ENCODE data around the gene PARM1.

Gene PARM1

DNA sequence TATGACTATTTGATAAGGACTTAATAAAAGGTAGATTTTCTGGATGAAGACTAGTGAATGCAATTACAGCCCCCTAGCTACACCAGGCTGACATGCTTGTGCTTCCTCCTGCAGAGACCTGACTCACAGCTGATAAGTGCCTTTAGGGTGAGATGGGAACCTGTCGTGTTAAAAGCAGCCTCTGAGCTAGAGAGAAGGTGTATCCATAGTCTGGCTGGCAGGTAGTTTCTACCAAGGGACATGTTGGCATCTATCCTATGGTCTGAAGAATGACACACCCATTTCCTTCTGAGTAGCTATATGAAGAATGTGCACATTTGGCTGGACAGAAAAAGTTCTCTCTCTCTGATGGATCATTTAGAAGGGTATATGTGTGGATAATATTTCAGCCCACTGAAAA is 64.1 kb downstream of the PARM1 start:
- DNase-seq: no peak

DNA sequence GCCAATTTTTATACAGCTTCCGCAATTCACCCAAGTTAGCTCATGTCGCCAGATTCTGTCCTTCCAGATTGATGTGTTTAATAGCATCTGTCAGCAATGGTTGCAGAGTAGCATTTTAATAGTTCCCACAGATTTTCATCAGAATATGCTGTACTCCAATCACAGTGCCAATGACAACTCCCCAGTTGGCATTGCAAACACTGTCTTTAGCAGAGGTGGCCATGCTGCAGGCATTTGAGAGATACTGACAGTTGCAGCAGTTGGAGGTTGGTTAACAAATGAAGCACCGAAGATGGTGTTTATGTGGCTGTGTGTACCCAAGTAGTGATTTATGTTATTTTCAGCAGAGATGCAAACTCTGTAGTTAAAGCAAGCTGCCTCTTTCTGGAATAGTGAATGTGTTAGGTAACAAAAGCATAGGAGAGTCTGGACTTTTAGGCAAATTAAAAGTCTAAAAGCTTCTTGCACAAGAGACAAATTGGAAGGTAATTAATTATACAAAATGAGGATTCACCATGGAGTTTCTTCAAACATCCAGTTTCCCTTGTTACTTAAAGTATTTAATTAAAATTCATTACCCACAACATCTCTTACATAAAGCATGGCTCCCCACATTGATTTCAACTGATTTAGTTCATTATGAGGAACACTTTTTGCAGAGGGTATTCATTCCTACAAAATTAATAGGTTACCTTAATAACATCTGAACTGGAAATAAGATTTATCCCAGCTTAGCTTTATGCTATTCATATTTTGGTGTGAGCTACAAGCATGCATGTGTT is 65.2 kb downstream of the PARM1 start:
- no peak for DNase-seq

DNA sequence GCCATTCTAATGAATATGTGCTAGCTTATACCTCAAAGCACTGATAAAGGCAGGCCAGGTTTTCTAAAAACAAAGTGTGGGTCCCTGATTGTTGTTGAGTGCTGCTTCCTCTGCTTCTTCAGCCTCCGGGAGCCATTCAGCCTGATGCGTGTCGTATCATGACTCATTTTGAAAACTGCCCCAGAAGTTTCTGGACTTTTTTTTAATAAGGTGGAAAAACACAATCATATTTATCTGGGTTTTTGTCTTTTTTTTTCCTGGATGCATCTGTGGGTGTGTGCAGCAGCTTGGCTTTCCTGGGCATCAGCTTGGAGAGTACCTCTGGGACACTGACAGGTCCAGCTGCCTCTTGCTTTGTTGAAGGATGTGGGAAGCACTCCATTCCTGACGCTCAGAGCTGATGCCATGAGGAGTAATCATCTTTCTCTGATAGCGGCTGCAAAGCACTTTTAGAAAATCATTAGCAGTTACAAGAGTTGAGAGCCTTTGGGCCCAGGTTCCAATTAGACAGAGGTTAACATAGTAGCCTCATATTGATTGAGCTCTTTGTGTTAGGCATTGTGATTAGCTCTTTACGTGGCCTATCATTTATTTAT is 66.9 kb downstream of the PARM1 start:
- DNase-seq: no peak

DNA sequence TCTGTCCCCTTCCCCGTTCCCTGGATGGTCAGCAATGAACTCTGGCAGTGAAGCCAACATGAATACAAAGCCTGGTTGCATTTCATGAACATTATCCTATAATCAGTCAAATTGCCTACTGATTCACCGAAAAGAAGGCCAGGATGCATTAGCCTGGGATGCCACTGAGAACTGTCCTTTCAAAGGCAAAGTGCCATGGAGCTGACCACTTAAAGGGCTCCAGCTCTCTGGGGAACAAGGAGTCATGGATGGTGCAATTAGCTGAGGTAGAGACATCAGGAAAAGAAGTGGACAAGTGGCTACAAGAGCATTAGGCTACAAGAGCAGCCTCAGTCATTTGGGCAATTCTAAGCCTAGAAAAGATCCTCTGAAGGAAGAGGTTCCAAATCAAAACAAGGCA is 69.0 kb downstream of the PARM1 start:
- no peak for DNase-seq

DNA sequence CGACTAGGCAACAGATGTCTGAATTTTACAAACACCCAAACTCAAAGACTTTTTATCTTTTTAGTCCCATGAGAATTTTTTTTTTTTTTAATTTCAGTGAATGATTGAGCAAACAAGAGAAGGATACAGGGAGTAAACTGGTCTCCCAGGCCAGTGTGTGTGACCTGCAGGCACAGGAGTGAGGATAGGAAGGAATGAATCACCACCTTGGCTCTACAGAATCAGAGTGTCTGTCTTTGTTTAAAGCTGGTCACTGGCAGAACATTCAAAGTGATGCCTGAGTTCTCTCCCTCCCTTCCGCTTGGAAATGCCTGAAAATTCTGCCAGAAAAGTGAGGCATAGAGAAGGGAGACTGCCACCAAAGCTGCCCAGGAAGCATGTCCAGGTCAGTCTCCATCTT is 69.5 kb downstream of the PARM1 start:
- DNase-seq: no peak

DNA sequence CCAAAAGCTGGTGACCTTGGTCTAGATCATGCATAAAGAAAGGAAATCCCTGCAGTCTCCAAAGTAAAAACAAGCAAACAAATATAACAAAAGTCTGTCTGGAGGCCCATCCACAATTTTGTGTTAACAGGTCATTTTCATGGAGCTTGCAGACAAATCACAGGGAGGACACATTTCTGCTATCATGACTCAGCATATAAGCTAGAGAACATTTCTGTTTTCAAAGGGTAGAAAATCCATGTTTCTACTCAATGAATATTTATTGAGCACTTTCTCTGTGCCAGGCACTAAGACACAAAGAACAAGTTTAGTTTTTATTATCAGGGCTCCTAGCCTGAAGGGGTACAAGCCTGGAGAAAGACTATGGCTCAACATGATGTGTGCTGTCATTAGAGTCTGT is 71.1 kb downstream of the PARM1 start:
- DNase-seq: no peak

DNA sequence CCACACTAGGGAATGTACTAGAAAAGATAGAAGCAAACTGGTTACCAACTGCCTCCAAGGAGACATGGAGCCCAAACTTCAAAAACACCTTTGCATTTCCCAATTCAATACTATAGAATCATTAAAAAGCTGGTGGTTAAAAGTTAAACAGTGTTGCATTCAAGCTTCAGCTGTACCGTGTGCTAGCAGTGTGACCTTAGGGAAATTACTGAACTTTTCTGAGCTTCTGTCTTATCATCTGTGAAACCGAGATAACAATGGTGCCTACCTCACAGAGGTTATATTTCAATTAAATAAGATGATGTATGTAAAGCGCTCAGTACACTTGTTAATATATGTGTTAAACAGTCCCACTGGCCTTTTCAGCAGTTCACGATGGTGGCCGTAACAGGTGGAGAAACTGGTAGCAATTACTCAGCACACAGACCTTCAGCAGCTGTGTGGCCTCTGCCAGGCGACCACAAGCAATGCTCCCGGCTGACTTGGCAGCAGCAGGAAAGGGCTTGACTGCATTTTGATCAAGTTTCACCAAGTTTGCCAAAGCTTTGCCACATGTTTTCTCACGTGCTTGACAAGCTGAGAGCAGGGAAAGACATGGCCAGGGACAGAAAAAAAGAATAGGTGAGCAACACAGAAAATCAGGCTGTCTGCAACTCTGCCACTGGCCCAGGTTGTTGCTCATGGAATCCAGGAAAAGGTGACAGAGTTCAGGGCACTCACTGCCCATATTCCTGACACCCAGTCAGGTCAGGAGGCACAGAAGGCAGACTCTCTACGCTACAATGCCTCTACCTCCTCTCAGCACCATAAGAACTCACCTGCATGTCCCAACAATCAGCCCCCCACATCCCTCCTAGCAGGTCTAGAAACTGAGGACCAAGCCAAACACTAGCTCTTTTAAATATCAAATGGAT is 72.1 kb downstream of the PARM1 start:
- no peak for DNase-seq

DNA sequence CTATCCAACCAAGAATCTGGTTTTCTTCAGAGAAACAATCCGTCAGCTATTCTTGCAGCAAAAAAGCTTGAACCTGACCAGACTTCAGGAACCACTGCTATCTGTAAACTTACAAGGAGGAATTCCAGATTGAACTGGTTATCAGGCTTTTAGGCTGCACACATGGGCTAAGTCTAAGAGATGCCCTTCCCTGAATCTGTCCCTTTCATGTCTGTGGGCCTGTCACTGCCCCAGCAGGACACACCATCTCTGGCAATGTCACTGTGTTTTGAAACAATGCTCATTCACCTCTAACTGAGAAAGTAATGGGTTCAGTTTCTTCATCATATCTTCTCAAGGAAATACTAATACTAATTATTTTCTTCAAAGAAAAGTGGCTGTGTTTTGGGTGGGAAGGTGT is 72.8 kb downstream of the PARM1 start:
- no peak for DNase-seq

DNA sequence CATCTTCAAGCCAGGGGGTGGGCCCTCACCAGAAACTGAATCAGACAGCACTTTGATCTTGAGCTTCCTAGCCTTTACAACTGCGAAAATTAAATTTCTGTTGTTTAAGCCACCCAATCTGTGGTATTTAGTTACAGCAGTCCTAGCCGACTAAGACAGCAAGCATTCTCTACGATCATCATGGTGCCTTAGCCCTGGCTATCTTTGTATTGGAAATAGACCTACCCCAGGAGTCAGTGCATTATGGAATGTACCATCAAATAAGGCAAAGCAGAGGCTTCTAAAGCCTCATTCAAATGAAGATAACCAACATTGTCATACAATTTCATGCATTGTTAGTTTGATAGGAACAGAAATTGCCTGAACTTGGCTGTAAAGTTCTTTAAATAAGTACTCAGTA is 75.0 kb downstream of the PARM1 start:
- DNase-seq: no peak

DNA sequence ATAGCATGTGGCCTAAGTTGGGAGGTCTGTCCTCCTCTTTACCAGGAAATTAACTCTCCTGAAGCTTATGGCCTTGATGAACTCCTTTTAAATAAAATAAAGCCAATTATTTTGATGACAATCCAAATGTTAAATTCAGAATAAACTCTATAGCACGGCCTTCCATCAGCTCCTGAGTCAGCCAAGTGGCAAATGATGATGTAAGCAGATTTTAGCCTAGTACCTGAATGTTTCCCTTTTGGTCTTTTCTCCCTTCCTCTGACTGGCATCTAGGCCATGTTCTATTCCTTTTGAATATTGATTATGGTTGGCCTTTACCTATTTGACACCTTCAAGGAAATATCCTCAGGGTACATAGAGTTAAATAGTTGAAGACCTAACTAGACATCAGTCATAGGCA is 76.2 kb downstream of the PARM1 start:
- no peak for DNase-seq

DNA sequence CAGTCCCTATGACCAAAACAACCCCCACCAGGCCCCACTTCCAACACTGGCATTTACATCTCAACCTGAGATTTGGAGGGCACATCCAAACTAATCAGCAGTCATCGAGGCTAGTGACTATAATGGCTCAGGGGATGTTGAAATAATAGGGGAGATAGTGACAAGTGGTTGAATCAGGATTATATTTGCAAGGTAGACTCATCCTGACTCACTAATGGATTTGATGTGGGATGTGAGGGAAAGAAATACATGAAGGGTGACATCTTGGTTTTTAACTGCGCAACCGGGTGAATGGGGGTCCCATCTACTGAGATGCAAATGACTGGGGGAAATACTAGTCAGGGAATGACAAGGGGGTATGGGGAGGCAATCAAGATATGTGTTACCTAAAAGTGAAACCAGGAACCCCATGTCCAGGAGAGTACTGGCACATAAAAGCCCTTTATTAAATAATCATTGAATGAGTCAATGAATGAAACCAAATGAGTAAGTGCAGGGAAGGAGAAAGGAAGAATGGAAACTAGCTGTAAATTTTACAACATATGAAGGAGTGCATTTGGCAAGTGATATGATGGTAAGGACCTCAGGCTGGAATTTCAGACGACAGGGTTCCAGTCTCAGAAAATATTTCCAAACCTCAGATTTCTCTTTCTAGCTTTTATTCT is 78.3 kb downstream of the PARM1 start:
- DNase-seq: no peak

DNA sequence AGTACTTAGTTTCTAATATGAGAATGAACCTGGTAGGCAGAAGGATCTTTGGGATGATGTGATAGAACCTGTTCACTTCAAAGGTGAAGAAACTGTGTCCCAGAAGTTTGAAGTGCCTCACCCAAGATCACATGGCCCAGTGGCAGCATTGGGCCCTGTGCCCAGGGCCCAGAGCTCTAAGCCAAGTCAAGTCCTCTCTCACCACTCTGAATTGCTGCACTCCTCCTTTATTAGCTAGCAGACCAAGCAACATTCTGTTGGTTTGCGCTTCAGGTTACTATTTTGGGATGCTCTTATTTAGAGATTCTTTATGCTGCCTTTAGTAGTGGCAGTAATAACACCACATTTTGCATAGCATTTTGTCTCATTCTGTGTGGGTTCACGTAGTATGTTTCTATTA is 82.7 kb downstream of the PARM1 start:
- DNase-seq: no peak

DNA sequence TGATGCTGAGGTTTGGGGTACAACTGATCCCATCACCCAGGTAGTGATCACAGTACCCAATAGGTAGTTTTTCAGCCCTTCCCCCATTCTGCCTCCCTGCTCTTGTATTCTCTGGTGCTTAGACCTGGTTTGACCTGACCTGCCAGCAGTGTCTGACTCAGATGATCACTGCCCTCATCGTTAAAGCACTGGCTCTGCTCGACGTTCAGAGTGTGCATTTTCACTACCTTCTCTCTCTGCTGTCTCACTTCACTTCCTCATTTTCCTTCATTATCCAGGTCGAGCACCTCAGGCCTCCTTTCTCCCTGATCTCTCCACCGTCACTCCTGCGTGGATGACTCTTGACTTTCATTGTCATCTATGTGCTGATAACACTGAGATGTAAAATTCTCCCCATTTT is 83.6 kb downstream of the PARM1 start:
- DNase-seq: no peak

DNA sequence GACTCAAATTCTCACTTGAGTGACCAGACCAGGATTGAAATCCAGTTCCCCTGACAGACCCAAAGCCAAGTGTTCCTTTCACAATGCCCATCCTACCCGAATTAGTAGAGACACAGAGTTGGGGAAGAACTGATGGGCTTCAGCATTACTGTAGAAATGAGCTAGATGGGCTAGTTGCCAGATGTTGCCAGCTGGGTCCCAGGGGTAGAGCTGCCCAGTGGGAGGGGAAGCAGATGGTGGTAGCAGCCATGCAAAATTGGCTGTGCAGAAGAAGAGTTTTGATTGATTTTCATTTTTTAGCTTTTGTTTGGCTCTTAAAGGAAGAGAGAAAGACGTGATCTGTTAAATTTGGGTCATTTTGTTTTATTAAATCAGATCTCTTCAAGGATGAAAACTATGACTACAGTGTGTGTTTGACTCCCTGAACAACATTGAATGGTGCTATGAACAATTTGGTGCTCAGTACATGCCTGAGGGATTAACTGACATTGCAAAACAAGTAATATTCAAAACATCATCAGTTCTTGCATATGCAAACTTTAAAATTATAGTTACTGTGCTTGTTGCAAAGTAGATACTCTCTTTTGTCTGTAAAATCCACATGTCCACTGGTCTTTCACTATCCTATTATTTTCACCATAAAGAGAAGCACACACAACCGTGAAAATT is 86.0 kb downstream of the PARM1 start:
- DNase-seq: no peak

DNA sequence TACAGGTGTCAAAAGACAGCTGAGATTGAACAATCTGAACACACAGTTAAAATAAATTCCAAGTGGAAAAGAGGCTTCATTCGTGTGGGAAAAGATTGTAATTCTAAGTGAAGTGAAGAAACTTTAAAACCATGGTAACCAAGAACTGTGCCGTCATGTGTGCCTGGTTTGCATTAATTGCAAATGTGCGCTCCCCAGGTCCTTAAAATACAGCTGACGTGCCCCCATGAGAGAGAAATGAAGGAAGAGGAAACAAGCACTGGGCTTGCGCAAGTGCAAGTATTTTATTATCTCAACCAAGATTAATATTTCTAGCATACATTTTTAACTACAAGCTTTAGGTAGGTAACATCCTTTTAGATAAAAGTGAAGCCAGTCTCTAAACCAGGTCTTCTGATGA is 92.5 kb downstream of the PARM1 start:
- no peak for DNase-seq

DNA sequence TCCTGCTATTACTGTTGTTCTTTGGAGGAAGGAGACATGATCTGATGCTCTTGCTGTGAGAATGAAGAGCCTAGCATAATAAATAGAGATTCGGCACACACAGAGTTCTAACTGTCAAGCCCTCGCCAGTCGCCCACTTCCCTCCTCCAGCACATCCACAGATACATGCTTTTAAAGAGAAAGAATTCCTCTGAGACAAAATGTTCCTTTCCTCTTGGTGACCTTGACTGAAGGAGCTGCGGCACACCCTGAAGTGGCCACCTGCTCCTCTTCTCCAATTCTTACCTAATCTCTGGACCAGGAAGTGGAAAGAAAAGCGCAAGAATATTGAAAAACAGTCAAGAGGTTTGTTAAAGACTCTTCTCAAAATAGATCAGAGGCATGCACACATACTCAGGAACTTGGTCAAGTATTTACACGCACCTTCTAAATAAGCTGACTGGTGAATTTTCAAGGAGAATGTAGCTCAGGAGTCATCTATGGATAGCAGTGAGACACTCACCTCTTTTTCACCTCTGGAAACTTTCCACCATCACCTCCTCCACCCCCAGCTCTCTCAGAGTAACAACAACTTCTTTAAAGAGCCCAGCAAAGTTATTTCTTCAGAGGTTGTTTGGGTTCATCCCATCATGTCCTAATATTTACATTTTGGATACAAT is 95.4 kb downstream of the PARM1 start:
- no peak for DNase-seq

DNA sequence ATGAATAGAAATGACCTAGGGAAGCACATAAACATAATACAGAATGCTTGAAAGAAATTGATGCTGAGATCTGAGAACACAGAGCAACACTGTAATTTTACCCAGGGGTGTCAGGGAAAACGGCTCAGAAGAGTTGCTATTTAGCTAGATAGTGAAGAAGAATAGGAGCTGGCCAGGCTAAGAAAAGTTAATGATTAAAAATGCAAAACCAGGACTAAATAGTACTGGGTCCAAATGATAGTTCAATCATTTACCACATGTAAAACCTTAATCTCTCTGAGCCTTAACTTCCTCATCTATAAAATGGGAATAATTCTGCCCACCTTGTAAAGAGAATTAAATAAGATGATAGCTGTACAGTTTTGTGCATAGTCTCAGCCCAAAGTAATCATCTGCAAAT is 97.1 kb downstream of the PARM1 start:
- DNase-seq: no peak

DNA sequence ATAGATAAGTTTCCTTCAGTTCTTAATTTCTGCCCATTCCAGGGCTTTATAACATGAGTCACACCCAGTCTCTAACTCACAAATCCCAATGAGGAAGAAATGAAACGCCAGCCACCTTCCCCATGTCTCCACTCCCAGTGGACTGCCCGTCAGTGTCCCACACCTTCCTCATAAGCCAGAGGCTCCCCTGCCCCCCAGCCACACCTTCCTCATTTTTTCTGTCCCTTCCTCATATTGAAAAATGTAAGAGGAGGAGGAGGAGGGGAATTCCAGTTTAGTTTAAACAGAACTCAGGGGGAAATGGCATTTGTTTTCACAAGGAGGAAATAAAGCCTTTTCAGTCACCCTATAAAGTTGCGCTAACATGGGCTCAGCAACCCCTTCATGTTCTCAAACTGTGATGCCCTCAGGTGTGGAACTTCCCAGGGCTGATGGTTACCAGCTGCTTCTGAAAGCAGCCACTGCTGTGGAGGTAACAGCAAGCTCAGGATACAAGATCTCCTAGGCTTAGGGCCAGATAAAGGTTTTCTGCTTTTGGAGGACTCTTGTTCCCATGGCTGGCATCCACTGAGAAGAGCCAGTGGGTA is 97.8 kb downstream of the PARM1 start:
- DNase-seq: no peak

DNA sequence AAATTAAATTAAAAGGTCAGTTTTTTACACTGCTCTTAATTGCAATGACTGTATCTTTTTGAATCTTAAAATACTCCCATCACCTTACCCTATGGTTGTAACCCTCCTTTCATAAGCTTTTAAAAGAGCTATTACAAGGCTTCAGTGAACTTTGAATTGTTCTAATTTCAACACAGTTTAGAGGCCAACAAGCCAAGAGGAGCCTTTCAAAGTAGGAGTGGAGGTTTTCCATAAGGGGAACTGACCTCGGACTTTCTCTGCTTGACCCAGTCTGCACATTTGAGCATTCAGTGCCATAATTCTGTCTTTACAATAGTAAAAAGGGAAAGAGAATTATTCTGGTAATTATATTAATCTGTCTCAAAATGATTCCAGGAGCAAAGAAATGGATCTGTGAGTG is 98.9 kb downstream of the PARM1 start:
- DNase-seq: no peak

DNA sequence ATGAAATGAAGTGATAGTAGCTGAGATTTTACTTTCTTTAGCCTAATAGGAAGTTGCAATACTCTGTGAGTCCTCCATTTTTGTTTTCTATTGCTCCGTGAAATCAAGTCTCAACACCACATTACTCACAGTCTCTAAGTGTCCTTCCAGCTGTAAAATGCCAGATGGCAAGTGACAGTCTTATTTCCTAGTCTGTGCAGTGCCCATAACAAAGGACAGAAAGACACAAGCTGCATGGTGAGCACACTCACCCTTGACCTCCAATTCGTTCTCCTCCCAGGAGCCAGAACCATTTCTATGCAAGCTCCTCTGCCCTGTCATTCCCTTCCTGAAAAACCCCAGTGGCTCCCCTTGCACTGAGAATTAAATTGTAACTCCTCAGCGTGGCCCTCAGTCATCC is 101.6 kb downstream of the PARM1 start:
- DNase-seq: no peak

DNA sequence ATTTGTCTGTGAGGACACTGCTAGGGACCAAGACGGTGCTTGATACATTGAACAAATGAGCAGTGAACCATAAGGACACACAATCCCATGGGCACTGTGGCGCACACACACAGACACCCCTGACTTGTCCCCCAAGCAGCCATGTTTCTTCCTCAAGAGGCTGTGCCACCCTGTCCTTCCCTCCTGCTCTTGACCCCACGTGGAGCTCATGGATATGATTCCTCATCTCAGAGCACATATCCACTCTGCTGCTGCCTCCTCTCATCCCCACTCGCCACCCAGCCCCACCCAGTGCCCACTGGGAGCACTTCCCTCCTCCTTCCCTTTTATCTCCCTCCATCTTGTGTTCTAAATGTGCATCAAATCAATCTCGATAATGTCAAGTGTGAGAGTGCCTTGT is 102.4 kb downstream of the PARM1 start:
- DNase-seq: no peak

All from stimulated activated CD4-positive, alpha-beta T cell treated with anti-CD3 and anti-CD28 coated beads, Interleukin-4, amount 100 ng/mL, for 1 hour (primary cell).